Testis (tissue), 3 donors: ENCODE results near the gene PIK3CB. TPM values are rescaled to one million over a fixed set of nuclear protein-coding genes. Genes with fewer than 3 reads are reported as not detected.

Experiments used
- DNase-seq: peaks from one replicate; pipeline ENCODE4 v3.0.0-alpha.2; 2019
- H3K27ac ChIP-seq, 2 donors: fragments of 200-600 bp; sonication (generic); one replicate each; pipeline ENCODE4 v1.5.1; 2019
- H3K27me3 ChIP-seq: fragments of 200-600 bp; sonication (generic); one replicate; pipeline ENCODE4 v1.5.1; 2019
- H3K36me3 ChIP-seq: fragments of 200-600 bp; sonication (generic); one replicate; pipeline ENCODE4 v1.5.1; 2017; ENCODE audit warnings: low read depth; ENCODE audit errors: missing control alignments
- H3K4me1 ChIP-seq: fragments of 200-600 bp; sonication (generic); one replicate; pipeline ENCODE4 v1.5.1; 2019
- H3K4me3 ChIP-seq, 2 donors: fragments of 200-600 bp; sonication (generic); one replicate each; pipeline ENCODE4 v1.5.1; 2017 to 2019
- H3K9me3 ChIP-seq: fragments of 200-600 bp; sonication (generic); one replicate; pipeline ENCODE4 v1.5.1; 2017
- CTCF ChIP-seq, 3 experiments: fragments of 450-650 bp in 2 of 3; fragments of 200-600 bp in 1 of 3; sonication (generic) in 1 of 3; IDR thresholded peaks; one replicate each; pipeline ENCODE4 v1.5.1; 2016 to 2019; ENCODE audit warnings: antibody characterized with exemption in 3 of 3, mild to moderate bottlenecking in 2 of 3, moderate library complexity in 1 of 3
- POLR2A ChIP-seq: fragments of 450-650 bp; IDR thresholded peaks from one replicate; pipeline ENCODE4 v1.6.1; 2017; ENCODE audit warnings: antibody characterized with exemption, mild to moderate bottlenecking, moderate library complexity
- WGBS, 2 donors: methylation state at CpG; one replicate each; pipeline ENCODE4 v1.1.5; 2018; 5-methylcytosine and 5-hydroxymethylcytosine counted together
- intact Hi-C: fragments of 100-400 bp; cut with DNase I; formaldehyde crosslinking; loops from one replicate; pipeline ENCODE4 v1.15.1; 2023; ENCODE audit warnings: low total_unique reads
- polyA plus RNA-seq: library from polyadenylated mRNA; stranded (reverse); fragments of 350-450 nt; fragmentation: Illumina TruSeq; extraction: RNeasy Lipid Tissue Mini Kit (QIAGEN cat#74804); gene quantifications from one replicate; pipeline ENCODE4 v1.2.3, GENCODE V29; 2014; ENCODE audit warnings: low read depth, low replicate concordance; ENCODE audit not compliant: insufficient read depth
- total RNA-seq, 2 donors: library from RNA; depleted of rRNA; stranded (reverse); fragments of >200 nt; gene quantifications; one replicate each; pipeline ENCODE4 v1.2.3, GENCODE V29; 2016

Gene PIK3CB
- total and polyA plus RNA-seq, 3 donors from 2014 or later: 14.3 to 27.7 (median 25.9) TPM

GRCh38 chr3:138678874-138679392, 155.8 kb downstream of the PIK3CB start:
- DNase-seq: no peak
- Histone ChIP-seq H3K27me3 (no peaks in the 10 kb centered on the region), H3K9me3 (no peaks in the 10 kb centered on the region), H3K4me3 (no peak overlapping the region), H3K4me1 (no peaks in the 10 kb centered on the region), H3K27ac (no peak overlapping the region), H3K36me3 (no peaks in the 10 kb centered on the region)
- WGBS, 2 donors: 87 to 96% methylated on average over 5 of the region's 5 CpGs
- TF ChIP-seq POLR2A (no peak), CTCF (IDR thresholded peaks at IDR 0.05) (no peak)
- intact Hi-C loops: no loop called here

- Histone ChIP-seq H3K27me3 (no peaks in the 10 kb centered on the region), H3K4me3 (no peak overlapping the region), H3K27ac (no peak overlapping the region), H3K36me3 (no peaks in the 10 kb centered on the region), H3K9me3 (no peaks in the 10 kb centered on the region), H3K4me1 (no peaks in the 10 kb centered on the region)
- DNase-seq: no peak
- TF ChIP-seq CTCF (IDR thresholded peaks at IDR 0.05) (no peak), POLR2A (no peak)
- intact Hi-C loops: no loop called here
- 95 to 100% methylated on average over 1 of the region's 1 CpG for WGBS, 2 donors
Measured at GRCh38 chr3:138678086-138678485, 156.6 kb downstream of the PIK3CB start.

- Histone ChIP-seq H3K4me3 (no peak overlapping the region), H3K9me3 (no peaks in the 10 kb centered on the region), H3K36me3 (no peaks in the 10 kb centered on the region), H3K27me3 (no peaks in the 10 kb centered on the region), H3K27ac (no peak overlapping the region), H3K4me1 (no peaks in the 10 kb centered on the region)
- WGBS, 2 donors: 87 to 100% methylated on average over 1 of the region's 1 CpG
- no peak for TF ChIP-seq CTCF (IDR thresholded peaks at IDR 0.05)
- TF ChIP-seq POLR2A: no peak
- no peak for DNase-seq
- intact Hi-C loops: no loop called here
Measured at GRCh38 chr3:138675393-138675792, 159.3 kb downstream of the PIK3CB start.

- Histone ChIP-seq H3K4me1 (no peaks in the 10 kb centered on the region), H3K27ac (no peak overlapping the region), H3K36me3 (no peaks in the 10 kb centered on the region), H3K9me3 (no peaks in the 10 kb centered on the region), H3K4me3 (no peak overlapping the region), H3K27me3 (no peaks in the 10 kb centered on the region)
- TF ChIP-seq POLR2A (no peak), CTCF (IDR thresholded peaks at IDR 0.05) (no peak)
- no peak for DNase-seq
- 79 to 81% methylated on average over 4 of the region's 4 CpGs for WGBS, 2 donors
- intact Hi-C loops: no loop called here
Measured at GRCh38 chr3:138673641-138674530, 160.8 kb downstream of the PIK3CB start.

- Histone ChIP-seq H3K4me1 (no peaks in the 10 kb centered on the region), H3K27ac (no peak overlapping the region), H3K36me3 (no peaks in the 10 kb centered on the region), H3K4me3 (no peak overlapping the region), H3K9me3 (no peaks in the 10 kb centered on the region), H3K27me3 (no peaks in the 10 kb centered on the region)
- TF ChIP-seq CTCF (IDR thresholded peaks at IDR 0.05): no peak
- no peak for TF ChIP-seq POLR2A
- no peak for DNase-seq
- intact Hi-C loops: no loop called here
Measured at GRCh38 chr3:138670407-138670806, 164.3 kb downstream of the PIK3CB start.
